ENCODE data around the gene NLRP8. TPM values are rescaled to one million over a fixed set of nuclear protein-coding genes. Genes with fewer than 3 reads are reported as not detected.
"Not testable (repeated sequence)": the region's sequence is repeated elsewhere in the genome, so short reads cannot be mapped to it uniquely, and the experiment has no call there.

Gene NLRP8
- total and polyA plus RNA-seq, 2 of the 4 experiments (the other 2 are of a cell fraction): not detected

DNA sequence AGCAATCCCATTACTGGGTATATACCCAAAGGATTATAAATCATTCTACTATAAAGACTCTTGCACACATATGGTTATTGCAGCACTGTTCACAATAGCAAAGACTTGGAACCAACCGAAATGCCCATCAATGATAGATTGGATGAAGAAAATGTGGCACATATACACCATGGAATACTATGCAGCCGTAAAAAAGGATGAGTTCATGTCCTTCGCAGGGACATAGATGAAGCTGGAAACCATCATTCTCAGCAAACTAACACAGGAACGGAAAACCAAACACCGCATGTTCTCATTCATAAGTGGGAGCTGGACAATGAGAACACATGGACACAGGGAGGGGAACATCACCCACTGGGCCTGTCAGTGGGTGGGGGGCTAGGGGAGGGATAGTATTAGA lies 18.4 kb upstream of the NLRP8 start:
- H4K91ac ChIP-seq (ENCODE audit: insufficient read depth, low read depth, low read length); H3K79me1 ChIP-seq (ENCODE audit: low read depth in 1 of 2, low read length in 2 of 2); H3K4me1 ChIP-seq (ENCODE audit: control insufficient read depth, insufficient read depth, low read length); ATAC-seq (ENCODE audit: low read depth); H3K9ac ChIP-seq (ENCODE audit: low read depth, low read length); H2AFZ ChIP-seq (replicated peaks; ENCODE audit: low read length, poor library complexity); H3K4me2 ChIP-seq (ENCODE audit: low read depth, low read length); H3K56ac ChIP-seq (ENCODE audit: extremely low read depth, insufficient read depth, low read length); H2BK20ac ChIP-seq (ENCODE audit: low read depth, low read length); dilution Hi-C loops (cut with HindIII; ENCODE audit: low sequenced_read_pairs, unreplicated experiment); H3K9me1 ChIP-seq (ENCODE audit: insufficient read depth, low read length); H3K14ac ChIP-seq (replicated peaks; ENCODE audit: low read depth, low read length); H3K4me3 ChIP-seq (ENCODE audit: insufficient read depth, low read depth, low read length); CTCF ChIA-PET; H2BK15ac ChIP-seq (ENCODE audit: low read depth, low read length); POLR2A ChIA-PET (ENCODE audit: unreplicated experiment); H3K18ac ChIP-seq (ENCODE audit: low read depth, low read length); H2AK9ac ChIP-seq (replicated peaks; ENCODE audit: low read depth, low read length, poor library complexity); BruUV-seq (replicated peaks); in situ Hi-C loops (cut with MboI; ENCODE audit: low sequenced_read_pairs); H3K4ac ChIP-seq (ENCODE audit: low read depth, low read length); DNase-seq; H2BK5ac ChIP-seq (ENCODE audit: low read depth, low read length, poor library complexity, severe bottlenecking); H3K27me3 ChIP-seq (ENCODE audit: control insufficient read depth, insufficient read depth, low read length); H3K36me3 ChIP-seq (ENCODE audit: control insufficient read depth, insufficient read depth, low read length); H2BK120ac ChIP-seq (ENCODE audit: low read depth, low read length); H3K27ac ChIP-seq (ENCODE audit: insufficient read depth, low read length); H3K23ac ChIP-seq (ENCODE audit: low read depth, low read length); H2AK5ac ChIP-seq (ENCODE audit: low read depth, low read length); intact Hi-C loops (cut with micrococcal nuclease); H4K20me1 ChIP-seq (ENCODE audit: insufficient read depth, low read length); H4K8ac ChIP-seq (ENCODE audit: low read depth in 2 of 2, low read length in 2 of 2); H4K5ac ChIP-seq (ENCODE audit: low read depth, low read length): not testable (repeated sequence)
- peaks cover 29% of the 10 kb centered on the region for H3K9me3 ChIP-seq (ENCODE audit: control insufficient read depth, insufficient read depth, low read length)
- no CpG with 5 or more reads among the region's 5 CpGs for WGBS, 2 experiments (ENCODE audit: extremely low coverage in 2 of 2, insufficient read length in 1 of 2)
